Ovary (tissue), 10 donors: Measurements from ENCODE around the gene PKM. TPM values are rescaled to one million over a fixed set of nuclear protein-coding genes. Genes with fewer than 3 reads are reported as not detected.
"Not testable (repeated sequence)": the region's sequence is repeated elsewhere in the genome, so short reads cannot be mapped to it uniquely, and the experiment has no call there.

Experiments
- DNase-seq, 5 donors: peaks; one replicate each; pipeline ENCODE4 v3.0.0-alpha.2; 2019 to 2020
- H3K27ac ChIP-seq, 2 donors: fragments of 200-600 bp; one replicate each; pipeline versions ENCODE4 v1.5.1 to v1.8.0; 2019 to 2022
- H3K27me3 ChIP-seq: fragments of 200-600 bp; one replicate; pipeline ENCODE4 v1.8.0; 2022
- H3K36me3 ChIP-seq: fragments of 200-600 bp; sonication (generic); one replicate; pipeline ENCODE4 v1.5.1; 2019
- H3K4me1 ChIP-seq: one replicate; pipeline ENCODE4 v1.8.1; 2013; ENCODE audit warnings: mild to moderate bottlenecking, moderate library complexity; ENCODE audit not compliant: insufficient read depth
- H3K4me3 ChIP-seq: fragments of 200-600 bp; sonication (generic); one replicate; pipeline ENCODE4 v1.5.1; 2017
- H3K9me3 ChIP-seq, 2 donors: fragments of 200-600 bp in 1 of 2; sonication (generic) in 1 of 2; one replicate each; pipeline versions ENCODE4 v1.5.1 to v1.8.1; 2013 to 2019; ENCODE audit warnings: mild to moderate bottlenecking in 1 of 2, moderate library complexity in 1 of 2
- CTCF ChIP-seq, 3 donors: fragments of 450-650 bp in 2 of 3; fragments of 200-600 bp in 1 of 3; IDR thresholded peaks; one replicate each; pipeline versions ENCODE4 v1.5.1 to v1.8.0; 2016 to 2022; ENCODE audit warnings: antibody characterized with exemption in 3 of 3, mild to moderate bottlenecking in 1 of 3
- EP300 ChIP-seq: sonication (generic); formaldehyde crosslinking; IDR thresholded peaks from one replicate; pipeline ENCODE4 v1.6.1; 2017; ENCODE audit warnings: antibody characterized with exemption
- POLR2A ChIP-seq: fragments of 450-650 bp; IDR thresholded peaks from one replicate; pipeline ENCODE4 v1.6.1; 2017; ENCODE audit warnings: antibody characterized with exemption, mild to moderate bottlenecking, moderate library complexity
- WGBS, 3 donors: extraction: QIAGEN DNeasy Blood & Tissue Kit in 1 of 3; methylation state at CpG; one replicate each; pipeline versions ENCODE4 v1.1.5 to v1.1.7; 2013 to 2017; 5-methylcytosine and 5-hydroxymethylcytosine counted together
- intact Hi-C, 4 donors: fragments of 100-400 bp; cut with DNase I; formaldehyde crosslinking; loops; one replicate each; pipeline versions ENCODE4 v1.11.0 to v1.15.1; 2022 to 2023
- long read RNA-seq, 3 donors: library from polyadenylated mRNA in 2 of 3; unstranded in 2 of 3; transcript quantifications; one replicate each; pipeline ENCODE4 v2.0.0 and lab custom pipeline, GENCODE V29; 2021 to 2026
- polyA plus RNA-seq, 2 donors: library from polyadenylated mRNA; stranded (reverse); fragments of 200-250 nt in 1 of 2; fragments of 350-450 nt in 1 of 2; fragmentation: Illumina TruSeq in 1 of 2; extraction: RNeasy Lipid Tissue Mini Kit (QIAGEN cat#74804) in 1 of 2; gene quantifications; one replicate each; pipeline ENCODE4 v1.2.3, GENCODE V29; 2013 to 2014
- total RNA-seq, 7 donors: library from RNA; depleted of rRNA in 2 of 7; stranded (reverse); fragments of >200 nt in 2 of 7; fragmentation: NEBNext Ultra II Directional in 3 of 7; extraction: Animal tissue kit (Norgen Biotek cat#: 25700) in 3 of 7; gene quantifications; one replicate each; pipeline versions ENCODE4 v1.1.0 to v1.2.4, GENCODE V29; 2016 to 2023
- donor health status: DM: no; HTN: no; CAD: no; lungs with moderate emphysema.
- donor health status: DM: no; HTN: no; CAD: no.
- donor health status: Bipolar disorder and iron deficiency.
- donor health status: DM: yes; HTN: yes; CAD: no.
- donor health status: DM: no; HTN: no; CAD: no.
- donor health status: DM: yes; HTN: yes; CAD: no.

Gene PKM
- total RNA-seq (100 to 1,000 TPM; 128 to 385 (median 291) TPM), polyA plus RNA-seq (100 to 1,000 TPM; 135 to 692 TPM)
- long read RNA-seq, donor 1, transcript PKM-202 (11 exons, 2,318 nt), result major isoform, 1,011 of 1,477 reads
- long read RNA-seq, donor 1, partial matches to known transcripts, result 181 of 1,477 reads
- long read RNA-seq, donor 1, other reads (novel, unspliced or antisense), result 279 of 1,477 reads
- long read RNA-seq, donor 2, transcript PKM-202 (11 exons, 2,318 nt), result major isoform, 114 of 289 reads
- long read RNA-seq, donor 2, transcript PKM-212 (3 exons, 3,016 nt), result minor isoform, 7 of 289 reads
- long read RNA-seq, donor 2, transcript PKM-214 (2 exons, 2,301 nt), result minor isoform, 6 of 289 reads
- long read RNA-seq, donor 2, partial matches to known transcripts, result 125 of 289 reads
- long read RNA-seq, donor 2, other reads (novel, unspliced or antisense), result 31 of 289 reads
- long read RNA-seq, donor 3, transcript PKM-214 (2 exons, 2,301 nt), result minor isoform, 7 of 814 reads
- long read RNA-seq, donor 3, transcript PKM-212 (3 exons, 3,016 nt), result minor isoform, 6 of 814 reads
- long read RNA-seq, donor 3, transcript PKM-202 (11 exons, 2,318 nt), result major isoform, 536 of 814 reads
- long read RNA-seq, donor 3, partial matches to known transcripts, result 94 of 814 reads
- long read RNA-seq, donor 3, other reads (novel, unspliced or antisense), result 169 of 814 reads

- intact Hi-C loops, result loop anchor here in 2 of 4 donors (2.0 to 5.0 kb wide), 2 partner anchors 41 to 42 kb away; partner anchors contain the start of gene PARP6 (in 2 of the 2)
- H3K27me3 ChIP-seq, result no peaks in the 10 kb centered on the region
These were observed at the start of gene PKM for GRCh38 chr15:72231066-72231832. PKM (minus strand) TSS chr15:72231190; CDS start chr15:72219097, 12,093 bp downstream.

GRCh38 chr15:72280751-72281150 lies 49.8 kb upstream of the PKM start:
- 48 to 60% (median 58%) methylated on average over 2 of the region's 2 CpGs for WGBS, 3 donors
- H3K4me1 ChIP-seq, result no peaks in the 10 kb centered on the region
- intact Hi-C loops, result no loop called here
- no peaks in the 10 kb centered on the region for H3K36me3 ChIP-seq
- H3K9me3 ChIP-seq, result no peaks in the 10 kb centered on the region
- no peak overlapping the region for H3K27ac ChIP-seq
- DNase-seq, result no peak
- TF ChIP-seq EP300 (no peak), POLR2A (no peak), CTCF (IDR thresholded peaks at IDR 0.05) (no peak)
- H3K4me3 ChIP-seq, result no peak overlapping the region
- no peaks in the 10 kb centered on the region for H3K27me3 ChIP-seq

More at GRCh38 chr15:72231066-72231832, at the start of gene PKM:
- Histone ChIP-seq H3K4me1 (peaks cover 18% of the 10 kb centered on the region), H3K4me3 (peak within 1 kb of the TSS; percentile 88), H3K9me3 (no peaks in the 10 kb centered on the region), H3K27ac (peak within 1 kb of the TSS; percentile 90 to 99), H3K36me3 (no peaks in the 10 kb centered on the region)
- peak; percentile 93 to 97 (median 94) for DNase-seq
- TF ChIP-seq CTCF (IDR thresholded peaks at IDR 0.05) (no peak), POLR2A (peak; percentile 88), EP300 (no peak)
- 0 to 1% (median 1%) methylated on average over 52 to 67 of the region's 67 CpGs for WGBS, 3 donors

GRCh38 chr15:72278737-72279136 lies 47.7 kb upstream of the PKM start:
- Histone ChIP-seq H3K4me3 (no peak overlapping the region), H3K27me3 (no peaks in the 10 kb centered on the region), H3K4me1 (peaks cover 1% of the 10 kb centered on the region), H3K9me3 (no peaks in the 10 kb centered on the region), H3K27ac (no peak overlapping the region), H3K36me3 (no peaks in the 10 kb centered on the region)
- no peak for DNase-seq
- WGBS, 3 donors, result 76 to 90% (median 87%) methylated on average over 1 of the region's 1 CpG
- TF ChIP-seq EP300, result no peak
- TF ChIP-seq POLR2A, result no peak
- no peak for TF ChIP-seq CTCF (IDR thresholded peaks at IDR 0.05)
- intact Hi-C loops, result no loop called here

DNA sequence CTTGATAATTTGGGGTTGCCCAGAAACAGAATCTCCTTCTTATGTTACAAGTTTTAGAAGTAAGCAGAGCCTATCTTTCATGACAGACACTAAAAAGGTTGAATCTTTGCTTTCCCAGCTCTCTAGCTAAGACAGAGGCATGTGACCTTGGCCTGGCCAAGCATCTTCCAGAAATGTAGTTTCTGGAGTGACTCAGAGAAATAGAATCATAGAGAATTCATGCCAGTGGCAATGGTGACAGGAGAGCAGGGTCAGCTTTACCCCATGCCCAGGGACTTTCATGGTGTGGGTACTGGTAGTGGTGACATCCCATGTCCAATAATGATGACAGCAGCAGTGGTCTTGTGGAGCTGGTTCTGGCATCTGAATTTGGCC lies 45.3 kb upstream of the PKM start:
- Histone ChIP-seq H3K4me1 (peaks cover 6% of the 10 kb centered on the region), H3K27ac (no peak overlapping the region), H3K27me3 (no peaks in the 10 kb centered on the region), H3K36me3 (no peaks in the 10 kb centered on the region), H3K4me3 (no peak overlapping the region), H3K9me3 (no peaks in the 10 kb centered on the region)
- TF ChIP-seq EP300 (no peak), POLR2A (no peak), CTCF (IDR thresholded peaks at IDR 0.05) (no peak)
- intact Hi-C loops, result no loop called here
- DNase-seq, result no peak

GRCh38 chr15:72275635-72276325 lies 44.8 kb upstream of the PKM start:
- DNase-seq, H3K27me3 ChIP-seq, H3K4me1 ChIP-seq, H3K27ac ChIP-seq, H3K4me3 ChIP-seq, H3K9me3 ChIP-seq, intact Hi-C loops, H3K36me3 ChIP-seq: not testable (repeated sequence)
